Stomach (tissue), 19 donors: ENCODE measurements around the gene TRAK1. TPM values are rescaled to one million over a fixed set of nuclear protein-coding genes. Genes with fewer than 3 reads are reported as not detected.

Experiments used
- DNase-seq, 2 donors: peaks; one replicate each; pipeline versions ENCODE4 v3.0.0 to v3.0.0-alpha.2; 2013 to 2019
- H3K27ac ChIP-seq, 5 donors: fragments of 200-600 bp in 4 of 5; sonication (generic) in 4 of 5; one replicate each; pipeline ENCODE4 v1.5.1; 2013 to 2019; ENCODE audit warnings: mild to moderate bottlenecking in 1 of 5, moderate library complexity in 1 of 5
- H3K27me3 ChIP-seq, 3 donors: fragments of 200-600 bp; sonication (generic); one replicate each; pipeline ENCODE4 v1.5.1; 2017 to 2019; ENCODE audit warnings: mixed run types in 1 of 3
- H3K36me3 ChIP-seq, 4 donors: fragments of 200-600 bp; sonication (generic); 1 replicate in 3 of 4; 2 replicates in 1 of 4; pipeline ENCODE4 v1.5.1; 2016 to 2019
- H3K4me1 ChIP-seq, 4 donors: fragments of 200-600 bp; sonication (generic); one replicate each; pipeline ENCODE4 v1.5.1; 2016 to 2019
- H3K4me3 ChIP-seq, 4 donors: fragments of 200-600 bp; sonication (generic) in 3 of 4; one replicate each; pipeline ENCODE4 v1.5.1; 2016 to 2019; ENCODE audit warnings: mild to moderate bottlenecking in 1 of 4
- H3K9me3 ChIP-seq, 4 donors: fragments of 200-600 bp; sonication (generic); one replicate each; pipeline ENCODE4 v1.5.1; 2016 to 2019
- CTCF ChIP-seq, 7 experiments: fragments of 450-650 bp in 4 of 7; fragments of 200-600 bp in 3 of 7; sonication (generic) in 3 of 7; IDR thresholded peaks; one replicate each; pipeline ENCODE4 v1.5.1; 2016 to 2019; ENCODE audit warnings: antibody characterized with exemption in 7 of 7, control low read depth in 2 of 7, mild to moderate bottlenecking in 1 of 7
- EP300 ChIP-seq: sonication (generic); formaldehyde crosslinking; IDR thresholded peaks from one replicate; pipeline ENCODE4 v1.6.1; 2017; ENCODE audit warnings: antibody characterized with exemption
- POLR2A ChIP-seq, 4 donors: fragments of 450-650 bp; IDR thresholded peaks; one replicate each; pipeline ENCODE4 v1.6.1; 2016; ENCODE audit warnings: antibody characterized with exemption in 4 of 4, control low read depth in 2 of 4, mild to moderate bottlenecking in 1 of 4, moderate library complexity in 1 of 4
- POLR2AphosphoS5 ChIP-seq, 3 donors: sonication (generic); formaldehyde crosslinking; IDR thresholded peaks; one replicate each; pipeline ENCODE4 v1.6.1; 2016; ENCODE audit warnings: antibody characterized with exemption in 3 of 3
- WGBS, 5 donors: extraction: QIAGEN DNeasy Blood & Tissue Kit in 3 of 5; methylation state at CpG; one replicate each; pipeline versions ENCODE4 v1.1.5 to v1.1.7; 2013 to 2018; 5-methylcytosine and 5-hydroxymethylcytosine counted together
- intact Hi-C: fragments of 100-400 bp; cut with DNase I; formaldehyde crosslinking; loops from one replicate; pipeline ENCODE4 v1.15.1; 2023; ENCODE audit warnings: low total_unique reads
- long read RNA-seq, 10 donors: transcript quantifications; one replicate each; lab custom pipeline, GENCODE V29; 2026
- polyA plus RNA-seq, 3 donors: library from polyadenylated mRNA; stranded (reverse); fragments of 200-250 nt; gene quantifications; one replicate each; pipeline ENCODE4 v1.2.3, GENCODE V29; 2013
- total RNA-seq, 5 donors: library from RNA; depleted of rRNA; stranded (reverse); fragments of >200 nt; gene quantifications; one replicate each; pipeline versions ENCODE4 v1.1.0 to v1.2.3, GENCODE V29; 2014 to 2016
- donor health status: healthy with polysubstance abuse.
- donor health status: Bipolar disorder and iron deficiency.
- donor health status: healthy.

TRAK1 gene, protein sequence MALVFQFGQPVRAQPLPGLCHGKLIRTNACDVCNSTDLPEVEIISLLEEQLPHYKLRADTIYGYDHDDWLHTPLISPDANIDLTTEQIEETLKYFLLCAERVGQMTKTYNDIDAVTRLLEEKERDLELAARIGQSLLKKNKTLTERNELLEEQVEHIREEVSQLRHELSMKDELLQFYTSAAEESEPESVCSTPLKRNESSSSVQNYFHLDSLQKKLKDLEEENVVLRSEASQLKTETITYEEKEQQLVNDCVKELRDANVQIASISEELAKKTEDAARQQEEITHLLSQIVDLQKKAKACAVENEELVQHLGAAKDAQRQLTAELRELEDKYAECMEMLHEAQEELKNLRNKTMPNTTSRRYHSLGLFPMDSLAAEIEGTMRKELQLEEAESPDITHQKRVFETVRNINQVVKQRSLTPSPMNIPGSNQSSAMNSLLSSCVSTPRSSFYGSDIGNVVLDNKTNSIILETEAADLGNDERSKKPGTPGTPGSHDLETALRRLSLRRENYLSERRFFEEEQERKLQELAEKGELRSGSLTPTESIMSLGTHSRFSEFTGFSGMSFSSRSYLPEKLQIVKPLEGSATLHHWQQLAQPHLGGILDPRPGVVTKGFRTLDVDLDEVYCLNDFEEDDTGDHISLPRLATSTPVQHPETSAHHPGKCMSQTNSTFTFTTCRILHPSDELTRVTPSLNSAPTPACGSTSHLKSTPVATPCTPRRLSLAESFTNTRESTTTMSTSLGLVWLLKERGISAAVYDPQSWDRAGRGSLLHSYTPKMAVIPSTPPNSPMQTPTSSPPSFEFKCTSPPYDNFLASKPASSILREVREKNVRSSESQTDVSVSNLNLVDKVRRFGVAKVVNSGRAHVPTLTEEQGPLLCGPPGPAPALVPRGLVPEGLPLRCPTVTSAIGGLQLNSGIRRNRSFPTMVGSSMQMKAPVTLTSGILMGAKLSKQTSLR
- 100 to 1,000 TPM in 4 of 5 donors, 10 to 100 TPM in 1; 67.1 to 328 (median 107) TPM for total RNA-seq
- 10 to 100 TPM; 17.2 to 33.5 (median 20.1) TPM for polyA plus RNA-seq
- long read RNA-seq, donor 1, full-length matches to known transcripts: 1 of 1 reads
- long read RNA-seq, donor 1, partial matches to known transcripts: 0 of 1 reads
- long read RNA-seq, donor 1, other reads (novel, unspliced or antisense): 0 of 1 reads
- long read RNA-seq, donor 2, full-length matches to known transcripts: 1 of 6 reads
- long read RNA-seq, donor 2, partial matches to known transcripts: 5 of 6 reads
- long read RNA-seq, donor 2, other reads (novel, unspliced or antisense): 0 of 6 reads
- long read RNA-seq, donor 3, full-length matches to known transcripts: 2 of 2 reads
- long read RNA-seq, donor 3, partial matches to known transcripts: 0 of 2 reads
- long read RNA-seq, donor 3, other reads (novel, unspliced or antisense): 0 of 2 reads
- long read RNA-seq, donor 4: 0 reads
- long read RNA-seq, donor 5, partial matches to known transcripts: 11 of 11 reads
- long read RNA-seq, donor 5, other reads (novel, unspliced or antisense): 0 of 11 reads
- long read RNA-seq, donor 6: 0 reads
- long read RNA-seq, donor 7, full-length matches to known transcripts: 1 of 1 reads
- long read RNA-seq, donor 7, partial matches to known transcripts: 0 of 1 reads
- long read RNA-seq, donor 7, other reads (novel, unspliced or antisense): 0 of 1 reads
- long read RNA-seq, donor 8, full-length matches to known transcripts: 4 of 19 reads
- long read RNA-seq, donor 8, partial matches to known transcripts: 15 of 19 reads
- long read RNA-seq, donor 8, other reads (novel, unspliced or antisense): 0 of 19 reads
- long read RNA-seq, donor 9, partial matches to known transcripts: 8 of 8 reads
- long read RNA-seq, donor 9, other reads (novel, unspliced or antisense): 0 of 8 reads
- long read RNA-seq, donor 10: 0 reads

DNA sequence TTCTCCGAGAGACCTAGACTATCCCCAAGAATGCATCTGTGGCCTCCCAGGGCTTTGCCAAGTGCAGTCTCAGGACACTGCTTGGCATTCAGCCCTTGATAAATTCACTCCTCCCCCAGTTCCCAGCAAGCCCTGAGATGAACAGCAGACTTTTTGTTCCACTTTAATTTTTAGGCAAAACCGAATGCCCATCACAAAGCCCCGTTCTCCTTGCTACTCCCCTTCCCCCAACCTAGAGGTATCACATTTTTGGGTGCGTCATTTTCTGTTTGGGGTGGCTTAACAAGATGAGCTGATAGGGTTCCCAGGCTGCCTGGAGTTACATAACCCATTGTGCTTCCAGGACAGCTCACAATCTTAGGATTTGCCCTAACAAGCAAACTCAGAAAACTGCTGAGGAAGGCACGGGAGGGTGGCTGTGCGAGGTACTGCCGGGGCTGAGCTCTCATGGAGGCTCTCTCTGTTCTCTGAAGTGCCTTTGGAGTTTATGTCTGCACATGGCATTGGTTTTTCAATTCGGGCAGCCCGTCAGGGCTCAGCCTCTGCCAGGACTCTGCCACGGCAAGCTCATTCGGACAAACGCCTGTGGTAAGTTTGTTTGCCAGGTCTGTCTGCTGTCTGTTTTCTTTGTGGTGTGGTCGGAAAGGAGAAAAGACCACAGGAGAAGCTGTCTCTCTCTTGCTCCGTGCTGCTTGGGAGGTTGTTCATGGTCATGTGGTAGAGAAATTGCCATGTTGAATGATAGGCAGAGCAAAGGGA, at the start of gene TRAK1:
TRAK1 (plus strand) TSS at position 385 of the 759 bp plus-strand sequence; CDS start at position 498, 113 bp downstream.
- no peak for DNase-seq
- Histone ChIP-seq H3K4me3 (peak within 1 kb of the TSS in 2 of 4 donors; percentile 1 to 17), H3K36me3 (peaks cover 2 to 36% (median 34%) of the 10 kb centered on the region in 4 donors), H3K4me1 (peaks cover 0 to 29% (median 9%) of the 10 kb centered on the region in 4 donors), H3K27me3 (no peaks in the 10 kb centered on the region), H3K27ac (peak within 1 kb of the TSS in 3 of 5 donors; percentile 9 to 69 (median 27)), H3K9me3 (peaks cover 0 to 5% (median 2%) of the 10 kb centered on the region in 4 donors)
- WGBS, 5 donors: 67 to 84% (median 75%) methylated on average over 7 to 14 of the region's 14 CpGs
- TF ChIP-seq POLR2AphosphoS5 (IDR thresholded peaks at IDR 0.05) (no peak), CTCF (IDR thresholded peaks at IDR 0.05) (no peak), POLR2A (IDR thresholded peaks at IDR 0.05) (no peak), EP300 (no peak)
- intact Hi-C loops: no loop called here

- WGBS, 5 donors: 41 to 56% (median 48%) methylated on average over 5 of the region's 5 CpGs
- intact Hi-C loops: no loop called here
- H3K4me3 ChIP-seq: no peak overlapping the region
- no peaks in the 10 kb centered on the region for H3K9me3 ChIP-seq
- peaks cover 23 to 52% (median 37%) of the 10 kb centered on the region in 4 donors for H3K4me1 ChIP-seq
- H3K27me3 ChIP-seq: no peaks in the 10 kb centered on the region
- no peaks in the 10 kb centered on the region for H3K36me3 ChIP-seq
- peak overlapping the region in 2 of 5 donors; percentile 55 to 70 for H3K27ac ChIP-seq
- TF ChIP-seq POLR2AphosphoS5 (IDR thresholded peaks at IDR 0.05): no peak
- DNase-seq: peak in 1 of 2 donors; percentile 26
These were observed 48.4 kb upstream of the TRAK1 start for GRCh38 chr3:42042747-42043098.

- no peak for TF ChIP-seq EP300
- TF ChIP-seq POLR2AphosphoS5 (IDR thresholded peaks at IDR 0.05): no peak
- no peak for TF ChIP-seq POLR2A (IDR thresholded peaks at IDR 0.05)
- TF ChIP-seq CTCF (IDR thresholded peaks at IDR 0.05): no peak
- H3K4me1 ChIP-seq: peaks cover 23 to 53% (median 36%) of the 10 kb centered on the region in 4 donors
- no peak overlapping the region for H3K4me3 ChIP-seq
- WGBS, 5 donors: 29 to 44% (median 34%) methylated on average over 9 of the region's 9 CpGs
- H3K9me3 ChIP-seq: no peaks in the 10 kb centered on the region
- DNase-seq: peak in 1 of 2 donors; percentile 92
- no peaks in the 10 kb centered on the region for H3K27me3 ChIP-seq
- H3K27ac ChIP-seq: peak overlapping the region in 4 of 5 donors; percentile 7 to 70 (median 49)
- no peaks in the 10 kb centered on the region for H3K36me3 ChIP-seq
- intact Hi-C loops: no loop called here
These were observed 47.9 kb upstream of the TRAK1 start for GRCh38 chr3:42043099-42043813.
